Measurements from ENCODE around the gene PRKG2.

Gene PRKG2

GRCh38 chr4:81093720-81094401 lies 121.2 kb downstream of the PRKG2 start:
- no peak for DNase-seq (ENCODE audit: low read depth)

DNA sequence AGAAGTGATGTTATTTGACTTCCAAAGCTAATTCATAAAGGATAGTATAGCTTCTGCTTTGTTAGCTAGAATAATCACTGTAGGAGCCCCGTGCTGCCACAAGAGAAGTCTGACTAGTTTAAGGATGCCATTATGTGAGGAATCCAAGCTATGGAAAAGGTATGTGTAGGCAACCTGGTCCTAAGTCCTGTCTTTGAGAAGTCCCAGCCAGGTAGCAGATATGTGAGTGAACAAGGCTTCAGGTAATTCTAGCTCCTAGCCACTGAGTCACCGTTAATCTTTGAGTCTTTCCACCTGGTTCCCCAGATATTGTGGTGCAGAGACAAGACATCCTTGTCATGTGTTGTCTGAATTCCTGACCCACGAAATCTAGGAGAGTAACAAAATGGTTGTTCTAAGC lies 129.0 kb downstream of the PRKG2 start:
- no peak for DNase-seq (ENCODE audit: low read depth)

DNA sequence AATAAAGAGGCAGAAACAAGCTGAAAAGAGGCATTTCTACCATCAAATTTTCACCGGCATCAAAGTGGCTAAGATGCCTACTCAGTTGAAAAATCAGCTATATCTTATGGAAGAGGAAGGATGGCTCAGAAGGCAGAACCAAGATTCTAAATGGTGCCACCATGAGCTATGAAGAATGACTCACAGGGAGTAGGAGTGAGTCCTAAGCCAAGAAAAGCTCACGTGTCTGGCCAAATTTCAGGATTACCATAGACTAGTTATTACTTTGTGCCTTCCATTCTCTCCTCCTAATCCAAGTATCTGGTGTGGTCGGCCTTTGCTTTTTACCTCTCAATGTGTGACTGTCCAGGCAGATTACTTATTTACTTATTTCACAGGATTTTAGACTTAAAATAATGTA lies 129.7 kb downstream of the PRKG2 start:
- DNase-seq (ENCODE audit: low read depth), result no peak

GRCh38 chr4:81084634-81085033 lies 130.4 kb downstream of the PRKG2 start:
- no peak for DNase-seq (ENCODE audit: low read depth)

GRCh38 chr4:81084029-81084428 lies 131.0 kb downstream of the PRKG2 start:
- peak; percentile 35 for DNase-seq (ENCODE audit: low read depth)

GRCh38 chr4:81081156-81081555 lies 133.9 kb downstream of the PRKG2 start:
- no peak for DNase-seq (ENCODE audit: low read depth)

GRCh38 chr4:81071013-81071412 lies 144.0 kb downstream of the PRKG2 start:
- no peak for DNase-seq (ENCODE audit: low read depth)

DNA sequence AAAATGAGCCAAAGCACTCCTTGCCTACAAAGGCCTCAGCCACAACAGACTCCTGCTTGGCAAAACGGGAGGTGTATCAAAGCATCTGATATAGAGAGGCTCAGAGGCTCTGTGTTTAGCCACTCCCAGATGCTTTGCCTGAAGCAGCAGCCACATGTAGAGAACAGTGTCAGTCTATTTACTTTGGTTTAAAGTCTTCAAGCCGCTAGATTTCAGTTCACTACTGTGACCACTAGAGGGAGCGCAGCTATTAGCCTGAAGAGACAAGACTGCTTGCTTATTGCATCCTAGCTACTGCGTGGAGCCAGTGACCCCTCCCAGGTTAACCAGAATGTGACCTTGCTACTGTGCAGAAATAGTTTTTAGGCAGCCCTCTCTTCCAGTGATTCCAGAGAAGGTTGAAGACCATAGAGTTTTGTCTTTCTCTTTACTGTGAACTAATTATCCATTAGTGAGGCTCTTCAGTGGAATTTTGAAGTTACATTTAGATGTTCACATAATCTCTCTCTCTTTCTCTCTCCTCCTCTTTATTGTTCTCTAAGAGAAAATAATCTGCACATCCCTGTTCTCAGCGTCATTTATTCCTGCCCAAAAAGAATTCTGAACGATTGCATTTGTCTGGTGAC lies 145.2 kb downstream of the PRKG2 start:
- DNase-seq (ENCODE audit: low read depth), result peak; percentile 62

DNA sequence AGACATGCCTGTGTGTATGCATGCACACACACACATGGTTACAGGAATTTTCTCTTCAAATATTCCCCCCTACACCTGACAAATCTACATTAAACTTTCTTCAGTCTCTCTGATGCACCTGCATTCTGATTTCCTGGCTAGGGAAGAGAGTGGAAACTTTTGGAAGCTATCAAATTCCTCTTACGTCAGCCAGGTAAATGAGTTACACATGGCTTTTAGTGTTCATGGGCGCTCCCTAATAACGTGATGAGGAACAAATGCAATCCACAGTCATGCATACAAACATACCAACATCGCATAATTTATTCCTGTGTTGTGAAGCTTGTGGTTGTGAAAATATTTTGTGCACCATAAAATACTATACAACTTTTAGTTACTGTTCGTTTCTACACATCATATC lies 149.6 kb downstream of the PRKG2 start:
- DNase-seq (ENCODE audit: low read depth), result no peak

- no peak for DNase-seq (ENCODE audit: low read depth)
Measured at GRCh38 chr4:81062001-81062400, 153.0 kb downstream of the PRKG2 start.

GRCh38 chr4:81061344-81061730 lies 153.7 kb downstream of the PRKG2 start:
- no peak for DNase-seq (ENCODE audit: low read depth)

DNA sequence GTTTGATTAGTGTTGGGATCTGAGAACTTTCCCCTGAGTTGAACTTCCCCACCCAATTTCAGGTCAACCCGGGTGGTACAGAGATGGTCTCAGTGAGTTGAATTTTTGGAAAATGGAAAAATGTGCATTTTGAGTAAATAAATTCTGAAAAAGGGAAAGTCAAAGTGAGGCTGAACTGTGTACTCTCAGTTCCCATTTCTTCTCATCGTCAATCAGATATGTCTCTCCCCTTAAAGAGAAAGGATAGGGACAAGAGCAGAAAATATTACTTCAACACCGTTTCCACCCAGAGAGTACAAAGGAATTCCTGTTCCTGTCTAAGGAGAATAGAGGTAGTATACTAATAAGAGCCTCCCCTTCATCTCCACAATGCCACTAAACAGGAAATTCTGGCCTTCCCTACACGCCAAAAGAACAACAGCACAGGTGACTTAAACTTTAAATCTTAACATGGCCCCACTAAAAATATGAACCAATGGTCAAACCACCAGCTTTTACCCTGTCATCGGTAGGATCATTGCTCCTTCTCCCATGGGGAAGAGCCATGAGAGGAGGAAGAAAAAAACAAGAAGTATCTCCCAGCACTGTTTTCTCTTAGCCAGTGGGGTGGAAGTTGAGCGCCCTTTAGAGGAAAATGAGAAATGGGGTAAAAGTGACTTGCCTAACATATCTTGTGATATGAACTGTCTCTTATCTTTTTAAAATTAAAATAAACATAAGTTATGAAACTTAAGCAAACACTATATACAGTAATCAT lies 154.3 kb downstream of the PRKG2 start:
- DNase-seq (ENCODE audit: low read depth), result no peak

GRCh38 chr4:81058621-81059020 lies 156.4 kb downstream of the PRKG2 start:
- no peak for DNase-seq (ENCODE audit: low read depth)

- DNase-seq (ENCODE audit: low read depth), result peak; percentile 29
Measured at GRCh38 chr4:81052119-81053068, 162.6 kb downstream of the PRKG2 start.

- DNase-seq (ENCODE audit: low read depth), result no peak
Measured at GRCh38 chr4:81049907-81050306, 165.1 kb downstream of the PRKG2 start.

- no peak for DNase-seq (ENCODE audit: low read depth)
Measured at GRCh38 chr4:81049330-81049729, 165.7 kb downstream of the PRKG2 start.

GRCh38 chr4:81042578-81043365 lies 172.2 kb downstream of the PRKG2 start:
- no peak for DNase-seq (ENCODE audit: low read depth)

DNA sequence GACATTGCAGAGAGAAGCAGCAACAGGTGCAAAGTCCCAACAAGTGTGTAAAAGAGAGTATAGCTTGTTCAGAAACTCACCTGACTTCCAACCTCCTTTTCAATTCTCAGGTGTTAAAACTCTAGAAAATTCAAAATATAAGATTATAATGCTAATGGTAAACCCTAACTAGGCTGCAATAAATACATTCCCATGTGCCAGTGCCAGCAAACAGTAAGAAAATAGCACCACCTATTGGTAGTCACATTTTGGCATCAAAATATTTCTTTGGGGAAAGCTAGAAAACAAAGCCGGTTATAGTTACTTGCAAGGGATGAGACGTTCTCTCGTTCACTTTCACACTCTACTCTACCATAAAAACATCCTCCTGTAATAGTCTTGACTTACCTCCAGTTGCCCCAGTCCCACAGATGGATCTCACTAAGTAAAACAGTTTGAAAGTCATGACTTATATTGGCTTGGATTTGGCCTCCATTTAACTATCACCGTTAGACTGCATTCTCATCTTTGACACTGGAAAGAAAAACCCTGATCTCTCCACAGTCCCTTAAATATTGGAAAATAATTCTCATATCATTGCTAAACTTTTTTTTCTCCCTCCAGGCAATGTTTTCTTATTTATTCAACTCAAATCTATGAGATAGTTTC lies 174.9 kb downstream of the PRKG2 start:
- peak; percentile 28 for DNase-seq (ENCODE audit: low read depth)

DNA sequence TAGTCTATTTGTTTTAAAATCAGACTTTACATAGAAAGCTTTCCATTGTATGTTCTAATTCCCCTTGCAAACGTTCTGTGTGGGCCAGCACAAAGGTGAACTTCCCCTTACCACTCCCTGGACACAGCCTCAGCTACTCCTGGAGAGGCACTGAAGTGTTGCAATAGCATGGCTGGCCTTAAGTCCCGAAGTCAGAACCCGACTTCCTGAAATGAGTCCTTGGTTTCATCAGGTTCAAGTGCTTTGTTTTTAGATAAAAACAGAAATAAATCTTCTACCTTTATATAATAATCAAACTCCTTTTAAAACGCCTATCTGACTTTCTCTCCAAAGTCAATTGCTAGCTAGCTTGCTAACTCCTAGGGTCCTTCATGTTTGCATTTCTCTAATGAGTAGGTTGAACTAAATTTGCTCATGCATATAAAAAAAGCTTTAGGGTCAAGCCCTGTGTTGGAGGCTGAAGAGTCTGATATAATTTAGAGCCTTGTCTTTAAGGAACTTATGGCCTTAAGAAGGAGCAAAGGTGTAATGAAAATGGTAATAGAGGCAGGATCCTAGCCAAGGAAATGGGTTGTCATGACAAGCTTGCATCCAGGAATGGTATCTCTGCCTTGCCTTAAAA lies 175.6 kb downstream of the PRKG2 start:
- no peak for DNase-seq (ENCODE audit: low read depth)

DNA sequence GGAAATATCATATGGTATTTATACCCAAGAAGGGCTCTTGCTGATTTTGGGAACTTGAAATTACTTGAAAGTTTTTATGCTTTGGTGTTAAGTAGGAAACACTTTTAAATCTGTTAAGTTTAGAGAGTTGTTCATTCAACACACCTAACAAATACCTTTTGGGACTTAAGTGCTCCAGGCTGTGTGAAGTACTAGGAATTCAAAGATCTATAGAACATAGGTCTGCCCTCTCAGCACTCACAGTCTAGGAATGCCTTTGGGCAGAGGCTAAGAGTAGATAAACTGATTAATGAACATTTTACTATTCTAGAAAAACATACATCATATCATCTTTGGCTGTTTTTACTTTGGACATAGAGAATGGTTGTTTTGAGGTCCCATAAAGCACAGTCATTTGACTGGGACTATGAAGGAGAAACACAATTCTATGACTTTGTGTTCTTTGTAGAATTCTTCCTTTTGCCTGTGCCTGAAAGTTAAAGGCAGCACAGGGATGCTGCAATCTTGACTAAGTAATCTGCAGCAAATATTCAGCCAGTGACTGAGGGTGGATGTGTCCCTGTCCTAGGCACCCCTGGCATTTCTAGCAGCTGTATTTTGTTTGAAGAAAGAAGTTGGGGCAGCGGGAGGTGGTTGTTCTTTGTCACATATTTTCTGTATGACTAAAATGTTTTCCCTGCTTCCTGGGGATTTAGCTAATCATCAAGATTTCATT lies 176.2 kb downstream of the PRKG2 start:
- DNase-seq (ENCODE audit: low read depth), result no peak
